Activated B cell treated with CpG ODN at 0.5 μM for 24 hours (primary cell): ENCODE measurements around the gene ADRA2B. TPM values are rescaled to one million over a fixed set of nuclear protein-coding genes. Genes with fewer than 3 reads are reported as not detected.
"Not testable (repeated sequence)": the region's sequence is repeated elsewhere in the genome, so short reads cannot be mapped to it uniquely, and the experiment has no call there.

Source experiments
- ATAC-seq: fragments of 200-7000 bp; cut with Tn5 transposase; one replicate; pipeline ENCODE4 v1.10.0; 2021; ENCODE audit warnings: low read depth, mild to moderate bottlenecking, moderate library complexity
- CTCF ChIA-PET: fragments of 350-600 bp; sonication (Branson Sonifier 250); formaldehyde crosslinking; loops from one replicate; lab custom pipeline; 2021; ENCODE audit warnings: antibody characterized with exemption; lab: Charles Lee
- POLR2A ChIA-PET: fragments of 350-600 bp; sonication (Branson Sonifier 250); formaldehyde crosslinking; loops from one replicate; lab custom pipeline; 2021; ENCODE audit warnings: antibody characterized with exemption; lab: Charles Lee
- DNase-seq: peaks from one replicate; pipeline ENCODE4 v3.0.0; 2022
- H3K27ac Mint-ChIP-seq: one replicate; pipeline ENCODE4 v1.8.0; 2020; ENCODE audit warnings: mixed read lengths
- H3K27me3 Mint-ChIP-seq: one replicate; pipeline ENCODE4 v1.8.0; 2021; ENCODE audit warnings: mixed read lengths
- H3K36me3 Mint-ChIP-seq: one replicate; pipeline ENCODE4 v1.8.0; 2021; ENCODE audit warnings: low read depth, mixed read lengths
- H3K4me1 Mint-ChIP-seq: one replicate; pipeline ENCODE4 v1.8.0; 2021; ENCODE audit warnings: mixed read lengths
- H3K4me3 Mint-ChIP-seq: one replicate; pipeline ENCODE4 v1.8.0; 2020; ENCODE audit warnings: mild to moderate bottlenecking, mixed read lengths
- H3K9me3 Mint-ChIP-seq: one replicate; pipeline ENCODE4 v1.8.0; 2020; ENCODE audit warnings: mixed read lengths
- intact Hi-C: fragments of 100-400 bp; cut with micrococcal nuclease; formaldehyde crosslinking; loops from one replicate; pipeline ENCODE4 v1.15.1; 2024
- total RNA-seq: library from RNA; stranded (reverse); gene quantifications from 2 replicates; pipeline ENCODE4 v1.2.3, GENCODE V29; 2022
- TF ChIP-seq, protein P1 (sequence below): fragments of 200-600 bp; IDR thresholded peaks from one replicate; pipeline ENCODE4 v1.8.0; 2022; ENCODE audit warnings: antibody characterized with exemption, mild to moderate bottlenecking

Gene ADRA2B
- total RNA-seq, 1 donor from 2014 or later: 0.11 TPM

DNA sequence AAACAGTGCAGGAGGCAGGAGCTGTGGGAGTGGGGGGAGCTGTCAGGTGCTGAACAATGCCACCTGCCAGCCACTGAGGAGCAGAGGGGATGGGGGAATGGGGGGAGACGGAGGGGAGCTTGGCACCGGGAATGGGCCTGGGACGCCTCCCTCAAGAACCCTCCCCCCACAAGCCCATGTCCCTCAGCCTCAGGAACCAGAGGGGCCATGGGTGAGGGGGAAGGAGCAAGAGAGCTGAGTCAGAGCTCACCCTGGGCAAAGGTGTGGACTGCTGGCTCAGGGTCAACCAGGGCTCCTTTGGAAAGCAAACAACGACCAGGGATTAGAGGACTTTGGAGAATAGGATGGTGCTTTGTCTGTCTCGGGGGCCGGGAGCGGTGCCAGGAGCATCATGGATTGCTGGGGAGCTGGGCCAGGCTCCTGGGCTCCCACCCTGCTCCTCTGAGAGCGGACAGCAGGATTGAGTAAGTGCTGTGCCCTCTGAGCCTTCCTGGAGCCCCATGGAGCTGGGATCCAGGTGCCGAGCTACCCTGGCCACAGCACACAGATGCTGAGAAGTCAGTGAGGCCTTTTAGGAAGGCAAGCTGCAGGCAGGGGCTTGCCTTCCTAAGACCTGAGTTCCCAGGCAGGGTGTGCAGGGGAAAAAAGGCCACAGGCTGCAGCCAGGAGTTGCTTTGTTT lies 48.3 kb downstream of the ADRA2B start:
- H3K36me3 Mint-ChIP-seq, POLR2A ChIA-PET, H3K9me3 Mint-ChIP-seq, intact Hi-C loops, H3K4me3 Mint-ChIP-seq, H3K4me1 Mint-ChIP-seq, DNase-seq, H3K27ac Mint-ChIP-seq, ATAC-seq, H3K27me3 Mint-ChIP-seq, CTCF ChIA-PET: not testable (repeated sequence)

DNA sequence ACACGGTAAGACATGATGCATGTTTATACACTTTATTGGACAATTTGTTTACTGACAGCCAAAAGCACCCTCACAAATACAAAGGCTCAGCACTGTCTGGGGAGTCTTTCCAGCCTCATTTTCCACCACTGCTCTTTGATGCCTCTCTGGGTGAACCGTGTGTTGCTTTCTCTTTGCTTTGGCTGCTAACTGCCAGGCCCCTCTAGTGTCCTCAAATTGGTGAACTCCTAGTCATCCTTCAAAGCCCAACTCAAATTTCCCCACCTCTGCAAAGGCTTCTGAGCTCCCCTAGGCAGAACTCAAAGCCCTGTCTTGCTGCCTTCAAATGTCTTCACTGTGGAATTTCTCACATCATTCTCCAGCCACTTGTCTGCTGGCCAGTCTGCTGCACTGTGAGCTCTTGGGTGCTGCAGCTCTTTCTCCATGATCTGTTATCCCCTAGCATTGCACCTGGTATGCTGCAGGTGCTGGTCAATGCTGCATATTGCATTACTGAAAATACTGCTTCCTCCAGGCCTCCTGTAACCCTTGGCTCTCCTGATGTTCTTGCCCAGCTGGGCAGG lies 49.2 kb downstream of the ADRA2B start:
- H3K27me3 Mint-ChIP-seq, DNase-seq, H3K36me3 Mint-ChIP-seq, ATAC-seq, H3K27ac Mint-ChIP-seq, CTCF ChIA-PET, intact Hi-C loops, H3K4me3 Mint-ChIP-seq, H3K4me1 Mint-ChIP-seq, H3K9me3 Mint-ChIP-seq, POLR2A ChIA-PET: not testable (repeated sequence)

DNA sequence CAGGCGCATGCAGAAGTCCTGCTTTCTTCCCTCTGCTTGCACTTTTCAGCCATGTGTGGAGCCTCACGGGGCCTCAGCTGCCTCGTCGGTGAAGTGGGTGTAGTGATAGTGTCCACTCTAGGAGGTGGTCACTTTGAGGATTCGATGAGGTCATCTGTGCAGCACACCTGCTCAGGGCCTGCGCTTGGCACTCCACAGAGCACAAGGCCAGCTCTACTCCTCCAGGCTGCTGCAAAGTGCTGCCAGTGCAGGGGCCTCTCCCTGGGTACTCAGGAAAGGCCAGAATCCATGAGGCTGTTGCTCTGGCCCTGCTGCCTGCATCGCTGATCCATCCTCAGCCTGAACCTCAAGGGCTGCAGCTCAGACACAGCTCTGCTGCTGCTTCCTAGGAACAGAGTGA lies 49.9 kb downstream of the ADRA2B start:
- intact Hi-C loops, H3K27me3 Mint-ChIP-seq, CTCF ChIA-PET, H3K9me3 Mint-ChIP-seq, POLR2A ChIA-PET, H3K27ac Mint-ChIP-seq, DNase-seq, H3K36me3 Mint-ChIP-seq, ATAC-seq, H3K4me1 Mint-ChIP-seq, H3K4me3 Mint-ChIP-seq: not testable (repeated sequence)

DNA sequence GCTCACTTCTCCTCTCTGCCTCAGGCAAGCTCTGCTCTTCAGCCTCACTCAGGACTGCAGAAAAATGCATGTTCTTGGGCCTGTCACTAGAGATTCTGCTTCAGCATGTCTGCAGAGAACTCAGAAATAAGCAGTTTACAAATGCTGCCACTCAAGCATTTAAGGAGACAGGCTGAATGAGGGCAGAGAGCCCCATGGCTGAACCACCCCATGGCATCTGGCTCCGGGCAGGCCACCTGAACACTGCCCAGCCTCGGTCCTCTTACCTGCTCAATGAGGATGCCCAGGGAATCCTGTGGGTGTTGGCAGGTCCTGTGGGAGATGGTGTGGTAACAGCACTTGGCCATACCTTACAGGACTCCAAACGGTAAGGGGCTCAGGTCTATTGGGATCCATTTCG lies 50.4 kb downstream of the ADRA2B start:
- H3K4me1 Mint-ChIP-seq, H3K4me3 Mint-ChIP-seq, intact Hi-C loops, H3K27me3 Mint-ChIP-seq, ATAC-seq, POLR2A ChIA-PET, CTCF ChIA-PET, DNase-seq, H3K9me3 Mint-ChIP-seq, H3K27ac Mint-ChIP-seq, H3K36me3 Mint-ChIP-seq: not testable (repeated sequence)

DNA sequence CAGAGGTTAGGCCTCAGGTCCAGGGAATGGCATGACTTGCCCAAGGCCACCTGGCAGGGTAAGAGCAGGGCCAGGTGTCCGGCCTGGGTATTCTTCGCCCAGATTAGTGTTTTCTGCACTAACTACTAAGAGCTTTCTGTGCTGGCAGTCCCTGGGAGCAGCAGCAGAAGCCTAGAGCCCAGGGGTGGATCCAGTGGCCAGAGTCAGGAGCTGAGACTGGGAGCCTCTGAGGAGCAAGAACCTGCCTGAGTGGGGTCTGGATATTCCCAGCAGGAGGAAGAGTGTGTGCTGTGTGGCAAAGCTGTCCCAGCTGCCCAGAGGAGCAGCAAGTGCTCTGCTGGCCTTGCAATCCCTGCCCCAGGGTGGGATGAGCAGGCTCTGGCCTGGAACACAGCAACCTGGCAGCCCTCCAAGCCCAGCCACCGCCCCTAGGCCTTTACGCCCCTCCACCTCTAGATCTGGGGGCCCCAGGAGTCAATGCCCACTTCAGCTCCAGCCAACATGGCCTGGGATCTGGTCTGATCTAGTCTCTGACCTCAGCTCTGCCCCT lies 50.9 kb downstream of the ADRA2B start:
- TF ChIP-seq, protein P1, sequence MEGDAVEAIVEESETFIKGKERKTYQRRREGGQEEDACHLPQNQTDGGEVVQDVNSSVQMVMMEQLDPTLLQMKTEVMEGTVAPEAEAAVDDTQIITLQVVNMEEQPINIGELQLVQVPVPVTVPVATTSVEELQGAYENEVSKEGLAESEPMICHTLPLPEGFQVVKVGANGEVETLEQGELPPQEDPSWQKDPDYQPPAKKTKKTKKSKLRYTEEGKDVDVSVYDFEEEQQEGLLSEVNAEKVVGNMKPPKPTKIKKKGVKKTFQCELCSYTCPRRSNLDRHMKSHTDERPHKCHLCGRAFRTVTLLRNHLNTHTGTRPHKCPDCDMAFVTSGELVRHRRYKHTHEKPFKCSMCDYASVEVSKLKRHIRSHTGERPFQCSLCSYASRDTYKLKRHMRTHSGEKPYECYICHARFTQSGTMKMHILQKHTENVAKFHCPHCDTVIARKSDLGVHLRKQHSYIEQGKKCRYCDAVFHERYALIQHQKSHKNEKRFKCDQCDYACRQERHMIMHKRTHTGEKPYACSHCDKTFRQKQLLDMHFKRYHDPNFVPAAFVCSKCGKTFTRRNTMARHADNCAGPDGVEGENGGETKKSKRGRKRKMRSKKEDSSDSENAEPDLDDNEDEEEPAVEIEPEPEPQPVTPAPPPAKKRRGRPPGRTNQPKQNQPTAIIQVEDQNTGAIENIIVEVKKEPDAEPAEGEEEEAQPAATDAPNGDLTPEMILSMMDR: no peak
- ChIA-PET CTCF (no interaction called here), POLR2A (no interaction called here)
- ATAC-seq (no peak), DNase-seq (no peak)
- Mint-ChIP-seq H3K9me3 (no peaks in the 10 kb centered on the region), H3K27me3 (no peaks in the 10 kb centered on the region), H3K36me3 (no peaks in the 10 kb centered on the region), H3K4me3 (no peak overlapping the region), H3K4me1 (no peaks in the 10 kb centered on the region), H3K27ac (no peak overlapping the region)
- intact Hi-C loops: no loop called here

DNA sequence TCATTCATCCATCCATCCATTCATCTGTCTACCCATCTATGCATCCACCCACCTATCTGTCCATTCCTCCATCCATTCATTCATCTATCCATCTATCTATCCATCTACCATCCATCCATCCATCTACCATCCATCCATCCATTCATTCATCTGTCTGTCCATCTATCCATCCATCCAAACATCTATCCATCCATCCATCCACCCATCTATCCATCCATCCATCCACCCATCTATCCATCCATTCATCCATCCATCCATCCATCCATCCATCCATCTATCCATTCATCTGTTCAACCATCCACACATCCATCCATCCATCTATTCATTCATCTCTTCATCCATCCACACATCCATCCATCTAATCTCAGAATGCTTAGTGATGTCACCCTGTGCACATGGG lies 51.6 kb downstream of the ADRA2B start:
- intact Hi-C loops, CTCF ChIA-PET, H3K4me3 Mint-ChIP-seq, H3K27me3 Mint-ChIP-seq, ATAC-seq, H3K36me3 Mint-ChIP-seq, H3K27ac Mint-ChIP-seq, H3K4me1 Mint-ChIP-seq, POLR2A ChIA-PET, DNase-seq, H3K9me3 Mint-ChIP-seq: not testable (repeated sequence)

DNA sequence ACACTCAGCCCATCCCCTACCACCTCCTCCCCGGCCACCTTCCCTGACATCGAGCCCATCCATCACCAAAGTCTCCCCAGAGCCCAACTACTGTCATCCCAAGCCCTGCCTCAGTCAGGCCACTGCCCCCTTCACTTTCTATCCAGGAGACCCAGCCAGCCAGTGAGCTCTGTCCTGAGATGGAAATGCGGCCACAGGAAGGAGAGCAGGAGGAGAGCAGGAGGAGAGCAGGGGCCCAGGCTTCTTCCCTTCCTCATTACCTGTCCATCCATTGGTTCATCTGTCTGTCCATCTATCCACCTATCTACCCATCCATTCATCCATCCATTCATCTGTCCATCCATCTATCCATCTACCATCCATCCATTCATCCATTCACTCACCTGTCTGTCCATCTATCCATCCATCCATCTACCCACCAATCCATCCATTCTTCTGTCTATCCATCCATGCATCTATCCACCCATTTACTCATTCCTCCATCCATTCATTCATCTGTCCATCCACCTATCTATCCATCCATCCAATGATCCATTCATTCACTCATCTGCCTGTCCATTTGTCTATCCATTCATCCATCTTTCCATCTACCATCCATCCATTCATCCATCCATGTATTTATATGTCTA lies 52.2 kb downstream of the ADRA2B start:
- H3K4me1 Mint-ChIP-seq, DNase-seq, H3K36me3 Mint-ChIP-seq, CTCF ChIA-PET, H3K4me3 Mint-ChIP-seq, ATAC-seq, POLR2A ChIA-PET, H3K27me3 Mint-ChIP-seq, intact Hi-C loops, H3K9me3 Mint-ChIP-seq, H3K27ac Mint-ChIP-seq: not testable (repeated sequence)

DNA sequence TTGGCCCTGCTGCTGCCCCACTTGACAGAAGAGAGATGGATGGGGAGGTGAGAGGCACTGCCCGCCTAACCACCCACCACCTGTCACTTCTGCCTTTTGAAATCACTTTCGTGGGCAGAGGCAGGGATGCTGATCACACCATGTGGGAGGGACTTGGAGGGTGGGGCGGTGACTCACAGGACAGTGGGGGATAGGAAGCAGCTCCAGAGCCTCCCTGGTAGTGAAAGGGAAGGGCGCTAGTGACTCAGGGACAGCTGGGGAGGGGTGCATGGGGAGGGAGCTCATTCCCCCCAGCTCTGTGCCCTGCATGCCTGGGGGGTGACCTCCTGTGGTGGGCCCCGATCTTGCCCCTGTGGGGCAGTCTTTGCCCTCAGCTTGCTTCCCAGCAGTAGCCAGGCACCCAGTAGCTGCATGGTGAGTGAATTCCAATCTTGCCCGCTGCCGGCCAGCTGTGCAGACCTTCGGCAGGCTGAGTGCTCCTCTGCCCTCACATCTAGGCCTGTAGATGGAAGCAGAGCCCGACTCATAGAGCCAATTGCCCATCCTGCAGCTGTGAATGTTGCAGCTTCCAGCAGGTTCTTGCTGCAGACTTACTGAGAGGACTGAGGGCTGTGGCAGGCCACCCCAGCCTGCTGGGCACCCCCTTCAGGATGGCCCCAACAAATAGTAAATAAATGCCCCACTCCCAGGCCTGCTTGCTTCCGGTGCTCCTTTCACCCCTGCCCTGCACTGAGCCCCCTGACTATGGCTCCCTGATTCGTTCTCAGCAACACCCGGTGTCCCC lies 53.1 kb downstream of the ADRA2B start:
- DNase-seq, H3K9me3 Mint-ChIP-seq, CTCF ChIA-PET, H3K27me3 Mint-ChIP-seq, H3K4me1 Mint-ChIP-seq, H3K36me3 Mint-ChIP-seq, POLR2A ChIA-PET, intact Hi-C loops, H3K4me3 Mint-ChIP-seq, H3K27ac Mint-ChIP-seq: not testable (repeated sequence)
- peak; percentile 79 for ATAC-seq

Other genes with a start within 250 kb of the ADRA2B start
- gene ANKRD36C, start 124.7 kb downstream of the ADRA2B start, total RNA-seq: 54.0 and 57.2 TPM in 2 replicates
- gene GPAT2, start 81.7 kb downstream of the ADRA2B start, total RNA-seq: 4.5 and 4.9 TPM in 2 replicates
- gene ASTL, start 21.9 kb upstream of the ADRA2B start, total RNA-seq: 1.0 and 1.6 TPM in 2 replicates
- gene DUSP2, start 28.9 kb upstream of the ADRA2B start, total RNA-seq: 118 and 122 TPM in 2 replicates
- 148 and 158 TPM in 2 replicates for gene STARD7, start 92.3 kb upstream of the ADRA2B start, total RNA-seq
- 36.6 and 43.2 TPM in 2 replicates for gene TMEM127, start 149.4 kb upstream of the ADRA2B start, total RNA-seq
- 65.6 and 71.6 TPM in 2 replicates for gene CIAO1, start 149.7 kb upstream of the ADRA2B start, total RNA-seq
- gene SNRNP200, start 189.0 kb upstream of the ADRA2B start, total RNA-seq: 185 and 208 TPM in 2 replicates
- 2.7 and 4.4 TPM in 2 replicates for gene ITPRIPL1, start 208.7 kb upstream of the ADRA2B start, total RNA-seq
- gene NCAPH, start 219.2 kb upstream of the ADRA2B start, total RNA-seq: 1.8 and 2.4 TPM in 2 replicates